22Rv1 (cell line): Measurements from ENCODE around the gene SCLT1.

Experiments
- H3K27ac ChIP-seq: fragments of 450-650 bp; 2 replicates; pipeline ENCODE4 v1.5.1; 2017
- ZFX ChIP-seq: fragments of 450-650 bp; IDR thresholded peaks from 2 replicates; pipeline ENCODE4 v1.6.1; 2017; ENCODE audit warnings: antibody characterized with exemption, borderline replicate concordance
- TF ChIP-seq, protein P1 (sequence below): fragments of 450-650 bp; IDR thresholded peaks from 2 replicates; pipeline ENCODE4 v1.5.1; 2017; ENCODE audit warnings: mild to moderate bottlenecking

SCLT1 gene

DNA sequence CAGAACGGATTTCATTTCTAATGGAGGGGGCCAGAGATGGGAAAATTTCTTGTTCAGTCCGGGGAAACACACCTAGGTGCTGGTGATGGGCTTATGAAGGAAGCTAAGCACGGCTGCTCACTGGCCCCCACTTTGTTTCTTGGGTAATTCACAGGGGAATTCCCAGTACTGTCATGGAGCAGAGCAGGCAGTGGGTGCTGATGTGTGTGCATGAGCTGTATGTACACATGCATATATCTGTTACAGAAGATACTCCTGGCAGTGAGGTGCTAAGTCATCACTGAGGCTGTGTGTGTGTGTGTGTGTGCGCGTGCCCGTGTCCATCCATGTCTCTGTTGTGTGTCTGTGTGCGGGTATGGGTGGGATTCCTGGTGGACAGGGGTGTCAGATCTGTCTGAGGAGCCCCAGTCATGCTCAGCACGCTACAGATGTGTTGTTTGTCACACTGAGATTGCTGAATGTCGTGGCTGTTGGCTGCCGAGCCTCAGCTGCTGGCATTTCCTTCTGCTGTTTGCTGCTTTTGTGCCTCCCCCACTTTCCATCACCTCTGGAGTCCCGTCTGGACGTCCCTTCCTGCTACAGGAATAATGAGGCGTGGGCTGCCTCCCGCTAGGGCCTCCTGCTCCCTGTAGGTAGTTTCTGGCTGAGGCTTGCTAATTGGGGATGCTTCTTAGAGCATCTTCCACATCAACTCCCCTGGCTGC lies 230.6 kb downstream of the SCLT1 start:
- TF ChIP-seq, protein P1, sequence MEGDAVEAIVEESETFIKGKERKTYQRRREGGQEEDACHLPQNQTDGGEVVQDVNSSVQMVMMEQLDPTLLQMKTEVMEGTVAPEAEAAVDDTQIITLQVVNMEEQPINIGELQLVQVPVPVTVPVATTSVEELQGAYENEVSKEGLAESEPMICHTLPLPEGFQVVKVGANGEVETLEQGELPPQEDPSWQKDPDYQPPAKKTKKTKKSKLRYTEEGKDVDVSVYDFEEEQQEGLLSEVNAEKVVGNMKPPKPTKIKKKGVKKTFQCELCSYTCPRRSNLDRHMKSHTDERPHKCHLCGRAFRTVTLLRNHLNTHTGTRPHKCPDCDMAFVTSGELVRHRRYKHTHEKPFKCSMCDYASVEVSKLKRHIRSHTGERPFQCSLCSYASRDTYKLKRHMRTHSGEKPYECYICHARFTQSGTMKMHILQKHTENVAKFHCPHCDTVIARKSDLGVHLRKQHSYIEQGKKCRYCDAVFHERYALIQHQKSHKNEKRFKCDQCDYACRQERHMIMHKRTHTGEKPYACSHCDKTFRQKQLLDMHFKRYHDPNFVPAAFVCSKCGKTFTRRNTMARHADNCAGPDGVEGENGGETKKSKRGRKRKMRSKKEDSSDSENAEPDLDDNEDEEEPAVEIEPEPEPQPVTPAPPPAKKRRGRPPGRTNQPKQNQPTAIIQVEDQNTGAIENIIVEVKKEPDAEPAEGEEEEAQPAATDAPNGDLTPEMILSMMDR, result no peak
- no peak for TF ChIP-seq ZFX
- no peak overlapping the region for H3K27ac ChIP-seq

DNA sequence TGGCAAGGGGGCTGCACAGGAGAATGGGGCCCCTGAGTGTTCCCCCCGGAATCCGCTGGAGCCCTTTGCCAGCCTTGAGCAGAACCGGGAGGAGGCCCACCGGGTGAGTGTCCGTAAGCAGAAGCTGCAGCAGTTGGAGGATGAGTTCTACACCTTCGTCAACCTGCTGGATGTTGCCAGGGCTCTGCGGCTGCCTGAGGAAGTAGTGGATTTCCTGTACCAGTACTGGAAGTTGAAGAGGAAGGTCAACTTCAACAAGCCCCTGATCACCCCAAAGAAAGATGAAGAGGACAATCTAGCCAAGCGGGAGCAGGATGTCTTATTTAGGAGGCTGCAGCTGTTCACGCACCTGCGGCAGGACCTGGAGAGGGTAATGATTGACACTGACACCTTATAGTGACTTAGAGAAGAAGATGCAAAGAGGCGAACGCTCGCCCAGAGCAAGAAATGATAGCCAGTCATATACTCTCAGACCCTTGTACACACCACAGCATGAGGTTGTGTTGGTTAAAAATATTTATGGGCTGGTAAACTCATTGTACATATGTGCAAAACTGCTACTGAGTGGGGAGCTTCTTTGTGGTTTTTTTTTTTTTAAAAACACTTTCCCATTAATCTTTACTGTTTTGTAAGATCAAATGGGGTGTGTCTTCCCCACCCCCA lies 231.4 kb downstream of the SCLT1 start:
- H3K27ac ChIP-seq, result no peak overlapping the region
- no peak for TF ChIP-seq ZFX
- TF ChIP-seq, protein P1, result no peak

DNA sequence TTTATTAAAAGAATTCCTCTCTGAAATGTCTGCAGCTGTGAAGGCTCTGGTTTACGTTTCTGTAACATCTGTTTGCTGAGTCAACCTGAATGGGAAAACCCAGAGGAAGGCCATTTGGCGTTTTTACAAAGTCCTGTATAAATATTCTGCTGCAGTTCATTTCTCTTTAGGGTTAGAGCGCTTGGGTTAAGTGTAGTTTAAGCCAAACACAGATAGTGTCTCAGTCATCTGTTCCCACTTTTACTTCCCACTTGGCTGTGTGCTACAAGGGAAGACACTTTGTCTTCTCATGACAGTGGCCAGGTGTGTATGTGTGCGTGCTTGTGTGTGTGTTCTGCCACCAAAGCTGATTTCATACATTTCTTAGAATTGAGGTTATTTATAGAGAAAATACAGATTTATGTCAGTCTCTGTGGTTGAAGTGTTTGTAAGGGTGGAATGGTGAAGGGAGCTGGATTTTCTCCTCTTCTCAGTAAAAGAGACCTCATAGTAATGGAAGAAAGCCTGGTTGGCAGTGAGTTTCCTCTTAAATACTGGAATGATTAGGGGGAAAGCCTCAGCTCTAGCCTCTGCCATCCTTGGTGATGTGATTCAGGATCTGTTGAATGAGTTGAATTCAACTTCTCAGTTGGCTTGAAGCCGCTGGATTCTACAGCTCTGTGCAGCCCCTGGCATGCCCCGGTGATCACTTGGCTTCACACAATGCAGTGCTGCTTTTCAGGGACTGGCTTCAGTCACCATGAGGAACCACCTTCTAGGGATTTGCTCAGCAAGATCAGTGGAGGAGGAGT lies 233.3 kb downstream of the SCLT1 start:
- H3K27ac ChIP-seq, result no peak overlapping the region
- TF ChIP-seq ZFX, result no peak
- TF ChIP-seq, protein P1, result no peak

DNA sequence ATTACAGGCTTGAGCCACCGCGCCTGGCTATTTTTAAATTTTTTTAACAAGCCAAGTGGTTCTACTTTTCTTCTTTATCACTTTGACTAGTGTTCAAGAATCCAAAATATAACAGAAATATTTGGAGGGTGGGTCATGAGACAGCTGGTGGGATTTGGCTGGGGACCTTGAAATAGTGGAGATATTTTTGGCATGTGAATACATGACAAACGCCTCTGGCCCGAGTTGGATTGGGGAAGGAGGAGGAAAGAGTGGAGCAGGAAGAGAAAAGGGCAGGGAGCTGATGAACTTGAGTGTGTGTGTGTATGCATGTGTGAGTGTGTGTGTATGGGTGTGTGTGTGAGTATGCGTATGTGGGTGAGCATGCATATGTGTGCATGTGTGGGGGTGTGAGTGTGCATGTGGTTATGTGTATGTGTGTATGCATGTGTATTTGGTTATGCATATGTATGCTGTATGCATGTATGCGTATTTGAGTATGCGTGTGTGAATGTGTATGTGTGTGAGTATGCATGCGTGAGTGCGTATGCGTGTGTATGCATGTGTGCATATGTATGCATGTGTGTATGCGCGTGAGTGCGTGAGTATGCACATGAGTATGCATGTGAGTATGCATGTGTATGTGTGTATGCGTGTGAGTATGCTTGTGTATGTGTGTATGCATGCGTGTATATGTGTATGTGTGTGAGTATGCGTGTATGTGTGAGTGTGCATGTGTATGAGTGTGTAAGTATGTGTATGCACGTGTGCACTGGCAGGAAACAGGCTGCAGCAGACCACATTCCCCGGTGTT lies 234.3 kb downstream of the SCLT1 start:
- H3K27ac ChIP-seq, result no peak overlapping the region
- no peak for TF ChIP-seq ZFX
- TF ChIP-seq, protein P1, result no peak

DNA sequence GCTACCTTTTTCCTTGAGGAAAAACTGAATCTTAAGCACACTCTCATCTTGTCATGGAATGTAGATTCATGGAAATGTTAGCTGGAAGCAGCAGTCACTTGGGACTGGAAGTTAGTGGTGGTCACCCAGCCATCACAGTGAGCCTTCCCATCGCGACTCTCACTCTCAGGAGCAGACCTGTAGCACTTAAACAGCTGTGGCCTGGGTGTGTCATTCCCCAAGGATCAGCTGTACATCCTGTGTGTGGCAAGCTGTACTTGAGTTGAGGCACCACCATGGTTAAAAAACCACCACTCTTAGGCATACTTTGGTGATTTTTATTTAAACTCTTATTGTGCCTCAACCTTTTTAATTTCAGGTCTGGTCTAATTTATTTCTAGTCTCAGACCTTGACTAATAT lies 237.1 kb downstream of the SCLT1 start:
- H3K27ac ChIP-seq, result no peak overlapping the region
- TF ChIP-seq ZFX, result no peak
- TF ChIP-seq, protein P1, result no peak

DNA sequence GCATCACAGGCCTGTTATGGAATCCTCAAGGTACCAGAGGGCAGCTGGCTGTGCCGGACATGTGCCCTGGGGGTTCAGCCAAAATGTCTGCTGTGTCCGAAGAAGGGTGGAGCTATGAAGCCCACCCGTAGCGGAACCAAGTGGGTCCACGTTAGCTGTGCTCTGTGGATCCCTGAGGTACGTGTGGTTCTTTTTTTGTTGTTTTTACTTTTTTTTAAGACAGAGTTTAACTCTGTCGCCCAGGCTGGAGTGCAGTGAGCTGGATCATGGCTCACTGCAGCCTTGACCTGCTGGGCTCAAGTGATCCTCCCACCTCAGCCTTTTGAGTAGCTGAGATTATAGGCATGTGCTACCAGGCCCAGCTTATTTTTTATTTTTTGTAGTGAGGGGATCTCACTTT lies 237.7 kb downstream of the SCLT1 start:
- H3K27ac ChIP-seq, result no peak overlapping the region
- TF ChIP-seq, protein P1, result no peak
- TF ChIP-seq ZFX, result no peak
